GM19099 (cell line): ENCODE results near the gene CALR3.
A peak's percentile ranks its signal among the peaks of the same experiment; 100 is the strongest.

Source experiments
- POLR2A ChIP-seq: IDR thresholded peaks from 3 replicates; pipeline ENCODE4 v1.6.1; 2011; ENCODE audit warnings: low read depth; ENCODE audit not compliant: insufficient read length; ENCODE audit errors: extremely low read depth

The CALR3 gene

DNA sequence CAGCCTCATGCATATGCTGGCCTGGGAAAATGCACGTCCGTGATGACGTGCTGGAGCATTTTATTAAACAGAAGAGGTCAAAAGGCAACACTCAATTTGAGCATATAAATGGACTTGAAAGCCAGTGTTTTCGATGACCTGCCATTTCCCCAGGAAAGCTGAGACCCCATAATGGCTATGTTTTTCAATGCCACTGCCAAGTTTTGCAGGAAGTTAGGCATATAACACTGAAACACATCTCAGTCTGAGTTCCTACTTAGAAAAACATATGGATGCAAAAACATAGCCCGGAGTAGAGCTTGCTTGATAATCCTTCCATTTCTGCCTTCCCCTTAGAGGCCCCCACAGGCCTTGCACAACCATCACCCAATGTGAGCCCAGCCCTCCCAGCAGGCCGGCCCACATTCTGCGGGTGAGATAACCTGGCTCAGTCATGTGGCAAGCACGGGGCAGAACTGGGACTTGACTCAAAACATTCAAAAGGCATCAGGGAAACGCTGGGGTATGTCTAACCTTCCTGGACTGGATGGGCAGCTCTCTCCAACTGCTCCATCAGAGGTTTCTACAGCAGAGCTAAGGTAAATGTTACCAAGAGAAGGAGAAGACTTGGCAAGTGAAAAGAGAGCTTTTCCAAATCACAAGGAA lies 49.1 kb downstream of the CALR3 start:
- no peak for TF ChIP-seq POLR2A

DNA sequence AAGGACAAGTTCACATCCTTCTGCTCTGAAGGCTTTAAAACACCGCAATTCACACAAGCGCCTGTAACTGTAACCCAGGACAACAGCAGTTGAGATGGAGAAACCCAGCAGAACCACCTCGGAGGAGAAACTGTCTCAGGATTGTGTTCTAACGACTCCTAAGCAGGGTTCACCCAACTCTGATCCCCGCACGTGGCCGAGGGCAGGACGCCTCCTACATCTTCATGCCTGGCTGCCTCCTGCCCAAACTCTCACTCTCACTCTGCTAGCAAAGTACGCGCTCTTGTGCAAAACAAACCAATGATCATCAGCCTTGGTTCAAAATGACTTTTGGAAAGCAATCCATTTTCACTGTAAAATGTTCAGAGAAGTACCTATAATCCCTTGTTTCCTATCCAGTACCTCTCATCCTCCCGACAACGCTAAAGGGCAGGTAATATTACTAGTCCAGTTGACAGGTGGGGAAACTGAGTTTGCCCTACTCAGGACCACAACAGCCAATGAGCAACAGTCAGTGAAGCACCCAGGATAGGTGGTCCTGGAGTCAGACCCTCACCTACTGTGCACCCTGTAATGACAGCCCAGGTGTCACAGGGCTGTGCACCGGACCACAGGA lies 49.8 kb downstream of the CALR3 start:
- peak; percentile 12 for TF ChIP-seq POLR2A

DNA sequence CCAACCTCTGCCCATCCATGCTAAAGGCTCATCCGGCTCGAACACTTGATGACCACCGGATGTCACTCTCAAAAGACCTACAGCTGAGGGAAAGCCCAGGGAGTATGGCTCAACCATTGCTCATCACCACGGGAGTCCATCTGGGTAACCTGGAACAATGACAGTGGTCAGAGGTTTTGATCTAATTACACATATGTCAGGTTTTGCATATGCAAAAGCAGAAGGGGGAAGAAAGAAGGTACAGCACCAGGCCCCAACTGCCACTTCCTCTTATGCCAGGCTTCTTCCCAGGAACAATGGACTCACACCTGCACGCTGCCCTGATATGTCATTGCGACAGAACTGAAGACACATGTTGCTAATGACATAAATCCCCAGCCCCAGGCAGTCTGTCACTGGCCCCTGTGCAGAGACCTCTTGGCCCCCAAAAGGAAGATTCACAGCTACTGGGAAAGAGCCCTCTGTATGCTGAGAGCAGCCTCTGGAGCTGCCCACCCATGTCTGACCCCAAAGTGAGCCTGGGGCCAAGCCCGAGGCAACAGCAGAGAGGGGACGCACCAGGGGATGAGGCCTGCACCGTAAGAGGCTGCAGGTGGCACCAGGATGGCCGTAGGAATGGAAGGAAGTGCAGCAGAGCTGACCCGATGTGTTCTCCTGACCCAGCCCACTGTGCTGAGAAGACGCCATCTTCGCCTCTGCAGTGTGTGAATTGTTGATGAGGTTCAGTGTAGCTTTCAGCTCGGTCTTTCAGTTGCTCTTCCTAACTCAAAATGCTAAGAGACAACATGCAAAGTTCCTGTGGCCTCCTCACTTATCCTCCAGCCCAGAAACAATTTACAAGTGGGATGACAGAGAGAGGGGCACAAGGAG lies 50.5 kb downstream of the CALR3 start:
- TF ChIP-seq POLR2A = peak; percentile 40

DNA sequence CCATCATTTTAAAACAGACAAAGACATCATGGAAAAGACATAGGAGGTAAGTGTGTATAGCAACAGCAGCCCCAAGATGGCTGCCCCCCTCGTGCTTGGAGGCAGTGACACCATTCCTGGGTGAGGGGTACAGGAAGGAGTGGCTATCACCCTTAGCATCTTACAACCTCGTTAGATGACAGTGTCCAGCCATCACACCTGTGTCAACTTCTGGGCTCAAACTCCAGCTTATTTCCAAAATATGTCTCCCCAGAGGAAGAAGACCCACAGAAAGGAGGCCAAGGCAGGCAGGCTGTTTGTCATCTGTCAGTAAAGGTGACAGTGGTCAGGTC lies 51.7 kb downstream of the CALR3 start:
- TF ChIP-seq POLR2A = no peak

DNA sequence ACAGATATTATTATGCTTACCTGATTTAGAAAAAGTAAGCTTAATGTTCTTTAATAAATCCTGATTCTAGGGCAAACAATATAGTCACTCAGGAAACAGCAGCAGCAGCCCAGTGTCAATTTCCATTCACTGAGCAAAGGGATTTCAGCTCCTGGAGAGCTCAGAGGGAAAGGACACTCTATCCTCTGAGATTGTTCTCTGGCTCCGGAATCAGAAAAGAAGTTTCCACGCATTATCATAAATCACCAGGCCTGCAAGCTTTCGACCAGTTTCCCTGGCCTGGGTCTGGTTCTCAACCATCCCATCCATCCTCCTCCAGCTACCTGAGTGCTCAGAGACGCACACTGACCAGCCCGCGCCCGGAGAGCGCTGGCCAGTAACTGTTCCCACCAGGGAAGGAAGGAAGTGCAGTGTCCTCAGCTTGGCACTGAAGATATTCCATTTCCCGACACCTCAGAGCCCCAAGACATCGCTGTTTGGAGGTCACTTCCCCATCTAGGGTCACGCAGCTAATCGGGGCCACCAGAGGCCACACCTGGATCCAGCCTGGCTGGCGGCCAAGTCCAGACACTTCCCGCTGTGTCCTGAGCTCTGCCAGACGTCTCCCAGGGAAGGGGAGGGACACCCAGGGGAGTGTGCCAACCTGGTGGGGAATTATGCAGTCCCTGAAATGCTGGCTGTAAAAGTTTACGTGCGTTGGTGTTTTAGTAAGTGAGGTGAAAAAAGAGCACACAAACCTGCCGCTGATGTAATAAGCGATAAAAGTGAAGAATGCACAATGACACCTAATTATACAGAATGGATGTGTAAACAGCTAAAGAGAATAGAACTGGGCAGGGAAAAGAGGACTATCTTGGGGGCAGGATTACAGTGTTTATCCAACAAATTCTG lies 53.3 kb downstream of the CALR3 start:
- TF ChIP-seq POLR2A = no peak

DNA sequence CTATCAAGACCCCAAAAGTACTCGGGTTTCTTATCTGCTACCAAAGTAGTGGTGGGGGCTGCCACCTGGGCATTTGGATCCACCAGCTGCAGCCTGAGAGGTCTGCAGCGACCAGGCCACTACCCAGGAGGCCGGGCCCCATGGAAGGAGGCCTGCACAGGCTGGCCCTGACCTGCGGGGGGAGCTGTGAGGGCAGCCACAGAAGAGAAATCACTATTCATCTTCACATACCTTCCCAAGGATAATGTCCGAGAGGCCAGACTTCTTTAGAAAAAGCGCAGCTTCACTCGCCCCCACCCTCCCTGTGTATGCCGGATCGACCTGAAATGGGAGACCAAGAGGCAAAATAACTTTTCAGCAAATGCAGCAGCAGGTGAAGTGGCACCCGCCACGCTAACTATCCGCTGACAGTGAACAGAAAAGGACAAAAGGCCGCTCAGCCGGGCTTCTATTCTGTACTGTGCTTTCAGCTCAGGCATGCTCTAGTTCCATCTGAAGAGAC lies 54.3 kb downstream of the CALR3 start:
- TF ChIP-seq POLR2A = no peak

DNA sequence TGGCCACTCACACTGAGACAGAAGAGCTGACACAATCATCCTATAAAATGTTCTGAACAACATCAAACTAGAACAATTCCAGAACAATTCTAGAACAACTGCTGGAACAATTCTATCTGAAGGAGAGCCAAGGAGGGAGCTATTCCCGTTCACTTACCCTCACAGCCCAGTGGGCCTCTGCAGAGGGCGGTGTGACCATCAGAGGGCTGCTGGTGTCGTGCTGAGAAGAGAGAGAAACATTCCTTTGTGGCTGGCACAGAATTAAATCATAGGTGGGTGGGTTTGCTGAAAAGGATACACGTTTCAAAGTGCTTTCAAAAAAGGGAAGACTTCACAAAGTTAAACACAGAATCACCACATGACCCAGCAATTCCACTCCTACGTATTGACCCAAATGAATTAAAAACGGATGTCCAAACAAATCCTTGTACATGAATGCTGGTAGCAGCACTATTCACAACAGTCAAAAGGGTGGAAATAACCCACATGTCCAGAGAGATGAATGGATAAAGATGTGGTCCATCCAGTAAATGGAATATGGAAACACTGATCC lies 59.1 kb downstream of the CALR3 start:
- no peak for TF ChIP-seq POLR2A

DNA sequence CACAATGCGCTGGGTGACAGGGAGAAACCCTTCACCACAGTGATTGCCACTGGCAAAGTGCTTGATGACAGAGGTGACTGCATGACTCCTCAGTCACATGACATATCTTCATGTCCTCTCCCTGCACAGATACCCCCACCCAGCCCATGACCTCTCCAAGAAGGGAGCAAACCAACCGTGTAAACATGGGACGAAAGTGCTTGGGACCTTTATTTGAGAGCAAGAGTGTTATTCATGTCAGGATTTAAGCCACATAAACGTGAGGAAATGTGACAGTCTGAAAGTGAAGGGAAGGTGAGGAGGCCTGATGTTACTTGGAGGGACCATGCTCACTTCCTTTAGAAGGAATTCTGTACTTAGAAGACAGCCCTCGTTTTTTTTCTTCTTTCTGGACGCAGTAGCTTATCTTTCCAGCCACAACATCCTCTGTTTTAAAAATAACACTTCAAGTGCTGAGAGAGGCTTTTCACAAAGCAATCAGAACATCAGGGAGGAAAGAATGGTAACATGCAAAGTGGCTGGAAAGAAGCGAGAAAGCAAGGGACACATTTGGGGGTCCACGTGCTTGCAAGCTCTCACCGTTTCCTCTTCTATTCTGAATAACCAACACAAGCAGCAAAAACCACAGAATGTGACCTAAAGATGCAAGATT lies 59.8 kb downstream of the CALR3 start:
- no peak for TF ChIP-seq POLR2A

DNA sequence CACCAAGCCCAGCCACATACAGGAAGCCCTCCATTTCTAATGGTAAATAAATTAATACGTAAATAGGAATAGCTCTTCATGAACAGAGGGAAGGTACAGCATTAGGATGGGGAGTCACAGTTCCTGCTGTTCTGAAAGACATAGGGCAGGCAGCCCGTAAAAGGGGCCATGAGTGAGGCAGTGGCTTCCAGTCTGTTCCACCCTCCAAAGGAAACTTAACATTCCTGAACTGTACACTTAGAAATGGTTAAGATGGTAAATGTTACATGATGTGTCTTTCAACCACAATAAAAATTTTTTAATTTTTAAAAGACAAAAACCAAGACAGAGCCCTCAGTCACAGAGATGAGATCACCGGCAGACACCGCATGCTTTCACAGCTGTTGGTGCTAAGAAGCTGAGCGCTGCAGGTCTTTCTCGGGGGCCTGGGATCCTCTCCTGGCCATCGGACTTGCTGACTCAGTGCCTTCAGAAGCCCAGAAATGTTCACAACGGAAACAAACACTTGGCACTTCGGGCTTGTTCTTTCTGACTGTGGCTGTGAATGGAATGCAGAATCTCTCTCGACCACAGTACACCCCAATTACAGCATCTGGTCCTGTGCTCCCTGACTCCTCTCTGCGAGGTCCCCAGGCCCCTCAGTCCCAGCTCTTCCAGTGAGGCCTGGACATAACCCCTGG lies 60.6 kb downstream of the CALR3 start:
- no peak for TF ChIP-seq POLR2A

DNA sequence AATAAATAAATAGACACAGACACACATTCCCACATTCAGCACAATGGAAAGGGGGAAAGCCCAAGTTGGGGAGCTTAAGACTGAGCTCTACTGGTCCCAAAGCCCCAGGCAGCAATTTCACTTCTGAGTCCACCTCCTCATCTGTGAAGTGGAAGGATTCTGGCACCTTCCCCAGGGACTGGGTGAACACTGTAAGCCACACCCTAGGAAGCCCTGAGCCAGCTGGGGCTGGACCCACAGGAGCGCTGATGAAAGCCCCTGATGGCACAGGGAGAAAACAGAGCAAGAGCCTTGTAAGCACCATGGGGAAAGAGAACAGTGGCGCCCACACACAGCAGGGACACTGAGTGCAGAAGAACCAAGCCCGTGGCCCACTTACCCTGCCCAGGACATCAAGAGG lies 62.0 kb downstream of the CALR3 start:
- no peak for TF ChIP-seq POLR2A

DNA sequence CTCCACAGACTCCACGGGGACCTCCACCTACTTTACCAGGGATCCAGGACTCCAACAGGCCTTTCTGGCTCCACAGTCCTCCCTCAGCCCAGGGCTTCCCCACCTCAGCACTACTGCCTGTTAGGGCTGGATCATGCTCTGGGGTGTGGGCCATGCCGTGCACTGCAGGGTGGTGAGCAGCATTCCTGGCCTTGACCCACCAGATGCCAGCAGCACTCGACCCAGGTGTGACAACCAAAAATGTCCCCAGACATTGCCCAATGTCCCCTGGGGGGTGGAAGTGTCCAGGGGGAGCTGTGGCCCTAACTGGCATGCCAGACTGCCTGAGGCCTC lies 66.2 kb downstream of the CALR3 start:
- TF ChIP-seq POLR2A = no peak

DNA sequence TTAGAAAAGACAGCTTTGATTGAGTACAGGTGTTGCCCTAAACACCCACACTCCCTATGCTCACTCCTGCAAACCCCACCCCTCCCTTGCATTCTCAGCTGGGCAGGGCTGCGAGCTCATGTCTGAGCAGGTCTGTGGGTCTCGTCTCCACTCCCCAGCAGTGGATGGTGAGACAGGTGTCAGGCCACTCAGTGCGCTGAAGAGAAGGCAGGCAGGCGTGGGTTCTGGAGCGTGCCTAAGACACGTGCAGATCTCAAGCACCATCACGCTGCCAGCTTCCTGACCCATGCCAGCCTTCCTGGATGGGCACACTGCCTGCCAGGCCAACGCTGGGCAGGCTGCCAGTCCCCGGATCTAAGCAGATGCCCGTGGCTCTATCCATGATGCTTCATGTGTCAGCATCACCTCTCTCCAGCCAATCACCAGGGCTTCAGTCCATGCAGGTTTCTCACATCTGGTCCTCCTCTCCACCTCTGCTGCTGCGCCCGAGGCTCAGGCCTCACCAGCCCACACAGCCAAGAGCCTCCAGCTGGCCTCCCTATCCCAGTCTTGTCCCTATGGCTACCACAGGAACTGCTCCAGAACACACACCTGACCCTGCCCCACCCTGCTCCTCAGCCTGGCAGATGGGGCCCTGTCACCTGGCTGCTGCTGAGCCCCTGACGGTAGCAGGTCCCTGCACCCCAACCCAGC lies 66.8 kb downstream of the CALR3 start:
- no peak for TF ChIP-seq POLR2A
